ENCODE data around the gene C21orf58. TPM values are rescaled to one million over a fixed set of nuclear protein-coding genes. Genes with fewer than 3 reads are reported as not detected.

The C21orf58 gene
- total RNA-seq, 4 donors from 2014 or later = 4.6 to 20.6 (median 11.4) TPM

GRCh38 chr21:46362946-46363345, 39.3 kb upstream of the C21orf58 start:
- TF ChIP-seq POLR2A (IDR thresholded peaks at IDR 0.05) (no peak), CTCF (IDR thresholded peaks at IDR 0.05) (no peak)
- H3K27me3 ChIP-seq = no peaks in the 10 kb centered on the region
- no peak overlapping the region for H3K4me3 ChIP-seq
- no peaks in the 10 kb centered on the region for H3K4me1 ChIP-seq
- H3K27ac ChIP-seq = no peak overlapping the region
- DNase-seq = no peak
- H3K36me3 ChIP-seq = peaks cover 0 to 60% (median 0%) of the 10 kb centered on the region in 3 donors
- no peaks in the 10 kb centered on the region for H3K9me3 ChIP-seq

GRCh38 chr21:46361935-46362334, 38.3 kb upstream of the C21orf58 start:
- H3K27ac ChIP-seq = no peak overlapping the region
- TF ChIP-seq POLR2A (IDR thresholded peaks at IDR 0.05) = no peak
- DNase-seq = no peak

GRCh38 chr21:46361176-46361575, 37.5 kb upstream of the C21orf58 start:
- no peaks in the 10 kb centered on the region for H3K9me3 ChIP-seq
- H3K27me3 ChIP-seq = no peaks in the 10 kb centered on the region
- H3K4me1 ChIP-seq = no peaks in the 10 kb centered on the region
- TF ChIP-seq POLR2A (IDR thresholded peaks at IDR 0.05) (no peak), CTCF (IDR thresholded peaks at IDR 0.05) (no peak)
- no peak for DNase-seq
- peaks cover 0 to 62% (median 0%) of the 10 kb centered on the region in 3 donors for H3K36me3 ChIP-seq
- H3K27ac ChIP-seq = no peak overlapping the region
- no peak overlapping the region for H3K4me3 ChIP-seq

More at GRCh38 chr21:46361935-46362334, 38.3 kb upstream of the C21orf58 start:
- H3K27me3 ChIP-seq = no peaks in the 10 kb centered on the region
- H3K36me3 ChIP-seq = peaks cover 0 to 62% (median 0%) of the 10 kb centered on the region in 3 donors
- H3K4me1 ChIP-seq = no peaks in the 10 kb centered on the region
- H3K4me3 ChIP-seq = no peak overlapping the region
- H3K9me3 ChIP-seq = no peaks in the 10 kb centered on the region

- no peaks in the 10 kb centered on the region for H3K9me3 ChIP-seq
- no peaks in the 10 kb centered on the region for H3K4me1 ChIP-seq
- TF ChIP-seq POLR2A (IDR thresholded peaks at IDR 0.05) (no peak), CTCF (IDR thresholded peaks at IDR 0.05) (no peak)
- peaks cover 0 to 71% (median 0%) of the 10 kb centered on the region in 3 donors for H3K36me3 ChIP-seq
- H3K27me3 ChIP-seq = no peaks in the 10 kb centered on the region
- H3K27ac ChIP-seq = no peak overlapping the region
- H3K4me3 ChIP-seq = no peak overlapping the region
- DNase-seq = no peak
Observed at GRCh38 chr21:46357684-46358425, 34.2 kb upstream of the C21orf58 start.

GRCh38 chr21:46357335-46357604, 33.6 kb upstream of the C21orf58 start:
- Histone ChIP-seq H3K36me3 (peaks cover 0 to 76% (median 0%) of the 10 kb centered on the region in 3 donors), H3K27ac (peak overlapping the region in 1 of 4 donors; percentile 57)
- no peak for TF ChIP-seq POLR2A (IDR thresholded peaks at IDR 0.05)
- no peak for TF ChIP-seq CTCF (IDR thresholded peaks at IDR 0.05)

GRCh38 chr21:46356494-46357334, 33.0 kb upstream of the C21orf58 start:
- Histone ChIP-seq H3K9me3 (no peaks in the 10 kb centered on the region), H3K36me3 (peaks cover 0 to 81% (median 0%) of the 10 kb centered on the region in 3 donors), H3K4me3 (peak overlapping the region in 1 of 4 donors; percentile 12), H3K4me1 (no peaks in the 10 kb centered on the region), H3K27ac (peak overlapping the region in 1 of 4 donors; percentile 57), H3K27me3 (no peaks in the 10 kb centered on the region)
- TF ChIP-seq POLR2A (IDR thresholded peaks at IDR 0.05) = no peak
- no peak for TF ChIP-seq CTCF (IDR thresholded peaks at IDR 0.05)
- no peak for DNase-seq

More at GRCh38 chr21:46357335-46357604, 33.6 kb upstream of the C21orf58 start:
- H3K27me3 ChIP-seq = no peaks in the 10 kb centered on the region
- no peaks in the 10 kb centered on the region for H3K9me3 ChIP-seq
- no peak for DNase-seq
- H3K4me1 ChIP-seq = no peaks in the 10 kb centered on the region
- peak overlapping the region in 1 of 4 donors; percentile 12 for H3K4me3 ChIP-seq
